Spinal cord (tissue), 10 donors: ENCODE measurements around the gene FAM174C. TPM values are rescaled to one million over a fixed set of nuclear protein-coding genes. Genes with fewer than 3 reads are reported as not detected.

Experiments used
- DNase-seq, 6 donors: peaks; one replicate each; pipeline versions ENCODE4 v3.0.0 to v3.0.0-alpha.2; 2013 to 2015; ENCODE audit warnings: low spot score in 6 of 6, low read depth in 4 of 6
- H3K27ac ChIP-seq: one replicate; pipeline ENCODE4 v1.5.1; 2013; ENCODE audit warnings: low read depth, low read length, control low read depth
- H3K27me3 ChIP-seq: one replicate; pipeline ENCODE4 v1.6.1; 2013; ENCODE audit warnings: low read length; ENCODE audit not compliant: control insufficient read depth, insufficient read depth
- H3K36me3 ChIP-seq: one replicate; pipeline ENCODE4 v1.6.1; 2013; ENCODE audit warnings: low read length; ENCODE audit not compliant: control insufficient read depth, insufficient read depth
- H3K4me1 ChIP-seq: one replicate; pipeline ENCODE4 v1.6.1; 2013; ENCODE audit warnings: low read length; ENCODE audit not compliant: control insufficient read depth, insufficient read depth
- H3K4me3 ChIP-seq: one replicate; pipeline ENCODE4 v1.5.1; 2013; ENCODE audit warnings: low read depth, low read length, control low read depth
- H3K9me3 ChIP-seq: one replicate; pipeline ENCODE4 v1.6.1; 2013; ENCODE audit warnings: low read length; ENCODE audit not compliant: control insufficient read depth, insufficient read depth
- WGBS: methylation state at CpG from one replicate; pipeline ENCODE4 v1.1.5; 2013; ENCODE audit warnings: missing lambda C conversion rate; ENCODE audit not compliant: insufficient coverage; 5-methylcytosine and 5-hydroxymethylcytosine counted together
- polyA plus RNA-seq, 2 donors: library from polyadenylated mRNA; unstranded; fragments of 120-200 nt; gene quantifications; one replicate each; pipeline ENCODE4 v1.2.1, GENCODE V29; 2013; ENCODE audit not compliant: insufficient read length in 2 of 2
- total RNA-seq, 2 donors: library from RNA; depleted of rRNA in 1 of 2; stranded (reverse); fragments of 120-200 nt in 1 of 2; fragments of >200 nt in 1 of 2; gene quantifications; one replicate each; pipeline versions ENCODE4 v1.2.3 to v1.2.4, GENCODE V29; 2013 to 2014
- donor health status: healthy.

The FAM174C gene
- total and polyA plus RNA-seq, 4 donors = 3.7 to 32.9 (median 25.2) TPM

- no peak for DNase-seq
- no peaks in the 10 kb centered on the region for H3K9me3 ChIP-seq
- peak overlapping the region; percentile 61 for H3K4me3 ChIP-seq
- H3K27ac ChIP-seq = peak overlapping the region; percentile 91
- H3K27me3 ChIP-seq = no peaks in the 10 kb centered on the region
- H3K4me1 ChIP-seq = peaks cover 93% of the 10 kb centered on the region
- WGBS = 11% methylated on average over 14 of the region's 14 CpGs
- peaks cover 52% of the 10 kb centered on the region for H3K36me3 ChIP-seq
These were observed 13.9 kb upstream of the FAM174C start for GRCh38 chr19:1261538-1261797.

GRCh38 chr19:1261798-1262622 is 13.3 kb upstream of the FAM174C start:
- peak overlapping the region; percentile 91 for H3K27ac ChIP-seq
- no peaks in the 10 kb centered on the region for H3K27me3 ChIP-seq
- H3K9me3 ChIP-seq = no peaks in the 10 kb centered on the region
- H3K36me3 ChIP-seq = peaks cover 47% of the 10 kb centered on the region
- peak overlapping the region; percentile 61 for H3K4me3 ChIP-seq
- H3K4me1 ChIP-seq = peaks cover 91% of the 10 kb centered on the region
- WGBS = 48% methylated on average over 23 of the region's 28 CpGs
- peak in 1 of 6 donors; percentile 12 for DNase-seq

GRCh38 chr19:1262623-1263123 is 12.7 kb upstream of the FAM174C start:
- Histone ChIP-seq H3K4me3 (peak overlapping the region; percentile 5), H3K27ac (peak overlapping the region; percentile 91), H3K9me3 (no peaks in the 10 kb centered on the region), H3K36me3 (peaks cover 40% of the 10 kb centered on the region), H3K27me3 (no peaks in the 10 kb centered on the region), H3K4me1 (peaks cover 91% of the 10 kb centered on the region)
- no peak for DNase-seq
- 47% methylated on average over 17 of the region's 21 CpGs for WGBS

- 78% methylated on average over 1 of the region's 5 CpGs for WGBS
- Histone ChIP-seq H3K27ac (peak overlapping the region; percentile 91), H3K36me3 (peaks cover 35% of the 10 kb centered on the region), H3K9me3 (no peaks in the 10 kb centered on the region), H3K4me1 (peaks cover 91% of the 10 kb centered on the region), H3K4me3 (no peak overlapping the region), H3K27me3 (no peaks in the 10 kb centered on the region)
- no peak for DNase-seq
These were observed 12.1 kb upstream of the FAM174C start for GRCh38 chr19:1263188-1263587.

- peaks cover 25% of the 10 kb centered on the region for H3K36me3 ChIP-seq
- DNase-seq = peak in 1 of 6 donors; percentile 44
- no peaks in the 10 kb centered on the region for H3K9me3 ChIP-seq
- no peaks in the 10 kb centered on the region for H3K27me3 ChIP-seq
- H3K4me3 ChIP-seq = no peak overlapping the region
- H3K27ac ChIP-seq = peak overlapping the region; percentile 71
- H3K4me1 ChIP-seq = peaks cover 87% of the 10 kb centered on the region
- 67% methylated on average over 20 of the region's 26 CpGs for WGBS
These were observed 10.3 kb upstream of the FAM174C start for GRCh38 chr19:1264801-1265614.

- Histone ChIP-seq H3K9me3 (no peaks in the 10 kb centered on the region), H3K36me3 (peaks cover 29% of the 10 kb centered on the region), H3K27me3 (no peaks in the 10 kb centered on the region), H3K27ac (peak overlapping the region; percentile 71), H3K4me3 (peak overlapping the region; percentile 12), H3K4me1 (peaks cover 87% of the 10 kb centered on the region)
- DNase-seq = no peak
- WGBS = 28% methylated on average over 18 of the region's 28 CpGs
These were observed 9.7 kb upstream of the FAM174C start for GRCh38 chr19:1265615-1266128.

GRCh38 chr19:1266129-1266915 is 9.0 kb upstream of the FAM174C start:
- H3K27me3 ChIP-seq = no peaks in the 10 kb centered on the region
- no peaks in the 10 kb centered on the region for H3K9me3 ChIP-seq
- H3K36me3 ChIP-seq = peaks cover 36% of the 10 kb centered on the region
- DNase-seq = peak in 2 of 6 donors; percentile 88 to 90
- peak overlapping the region; percentile 24 for H3K4me3 ChIP-seq
- WGBS = 4% methylated on average over 84 of the region's 84 CpGs
- peaks cover 90% of the 10 kb centered on the region for H3K4me1 ChIP-seq
- peak overlapping the region; percentile 52 for H3K27ac ChIP-seq

GRCh38 chr19:1266916-1267476 is 8.3 kb upstream of the FAM174C start:
- H3K4me3 ChIP-seq = peak overlapping the region; percentile 24
- 1% methylated on average over 59 of the region's 59 CpGs for WGBS
- DNase-seq = peak in 2 of 6 donors; percentile 86 to 88
- no peaks in the 10 kb centered on the region for H3K9me3 ChIP-seq
- H3K27ac ChIP-seq = peak overlapping the region; percentile 15
- peaks cover 90% of the 10 kb centered on the region for H3K4me1 ChIP-seq
- peaks cover 42% of the 10 kb centered on the region for H3K36me3 ChIP-seq
- H3K27me3 ChIP-seq = no peaks in the 10 kb centered on the region
